PC-3 (cell line): ENCODE measurements around the gene NGF. TPM values are rescaled to one million over a fixed set of nuclear protein-coding genes. Genes with fewer than 3 reads are reported as not detected.

Source experiments
- ATAC-seq: fragments of 200-7000 bp; cut with Tn5 transposase; 2 replicates; pipeline ENCODE4 v1.9.1; 2020; ENCODE audit warnings: mild to moderate bottlenecking, moderate library complexity
- BruUV-seq: library from RNA; stranded (reverse); fragments of 400-500 nt; replicated peaks from 2 replicates; lab custom pipeline; 2021; lab: Mats Ljungman, UMichigan
- CTCF ChIA-PET: fragments of 300-600 bp; sonication (Branson Sonifier 250); formaldehyde crosslinking; loops from one replicate; lab custom pipeline; 2022; ENCODE audit warnings: antibody characterized with exemption; lab: Charles Lee
- POLR2A ChIA-PET: fragments of 300-600 bp; sonication (Branson Sonifier 250); formaldehyde crosslinking; loops from one replicate; lab custom pipeline; 2022; ENCODE audit warnings: antibody characterized with exemption; ENCODE audit not compliant: unreplicated experiment; lab: Charles Lee
- DNase-seq: peaks from one replicate; pipeline ENCODE4 v3.0.0-alpha.2; 2015
- H2AFZ ChIP-seq: fragments of 300-600 bp; sonication (generic); 2 replicates; pipeline ENCODE4 v1.6.0; 2016; ENCODE audit warnings: antibody characterized with exemption, low read length
- H3F3A ChIP-seq: fragments of 300-600 bp; sonication (generic); one replicate; pipeline ENCODE4 v1.6.0; 2017; ENCODE audit warnings: antibody characterized with exemption, low read length, control low read depth, mild to moderate bottlenecking; ENCODE audit not compliant: unreplicated experiment
- H3K27ac ChIP-seq: fragments of 300-600 bp; sonication (generic); 2 replicates; pipeline ENCODE4 v1.5.1; 2016; ENCODE audit warnings: mild to moderate bottlenecking, low read length
- H3K27me3 ChIP-seq: fragments of 300-600 bp; sonication (generic); 2 replicates; pipeline ENCODE4 v1.6.1; 2016; ENCODE audit warnings: low read length, mixed read lengths
- H3K36me3 ChIP-seq: fragments of 300-600 bp; sonication (generic); 2 replicates; pipeline ENCODE4 v1.6.1; 2016; ENCODE audit warnings: low read depth, mixed run types, low read length, mixed read lengths
- H3K4me1 ChIP-seq: fragments of 300-600 bp; sonication (generic); 2 replicates; pipeline ENCODE4 v1.5.1; 2016; ENCODE audit warnings: low read length; ENCODE audit not compliant: insufficient read depth
- H3K4me2 ChIP-seq: fragments of 300-600 bp; sonication (generic); 2 replicates; pipeline ENCODE4 v1.6.0; 2016; ENCODE audit warnings: low read length
- H3K4me3 ChIP-seq: fragments of 300-600 bp; sonication (generic); 2 replicates; pipeline ENCODE4 v1.5.1; 2016; ENCODE audit warnings: mild to moderate bottlenecking, low read length, mixed read lengths
- H3K79me2 ChIP-seq: fragments of 300-600 bp; sonication (generic); 2 replicates; pipeline ENCODE4 v1.6.1; 2017; ENCODE audit warnings: low read length, mixed read lengths
- H3K9ac ChIP-seq: fragments of 300-600 bp; sonication (generic); 2 replicates; pipeline ENCODE4 v1.6.0; 2016; ENCODE audit warnings: mild to moderate bottlenecking, low read length
- H3K9me2 ChIP-seq: fragments of 300-600 bp; sonication (generic); replicated peaks from 2 replicates; pipeline ENCODE4 v1.6.1; 2016; ENCODE audit warnings: mixed run types, low read length, mixed read lengths
- H3K9me3 ChIP-seq: fragments of 300-600 bp; sonication (generic); 2 replicates; pipeline ENCODE4 v1.6.1; 2016; ENCODE audit warnings: low read length, mixed read lengths
- H4K20me1 ChIP-seq: fragments of 300-600 bp; sonication (generic); 2 replicates; pipeline ENCODE4 v1.6.1; 2016; ENCODE audit warnings: low read length, mixed read lengths
- EZH2 ChIP-seq: fragments of 300-600 bp; sonication (generic); IDR thresholded peaks from one replicate; pipeline ENCODE4 v1.6.1; 2017; ENCODE audit warnings: antibody characterized with exemption, mild to moderate bottlenecking, low read length; ENCODE audit not compliant: unreplicated experiment
- EZH2phosphoT487 ChIP-seq: fragments of 300-600 bp; sonication (generic); IDR thresholded peaks from 2 replicates; pipeline ENCODE4 v1.6.1; 2018; ENCODE audit warnings: mild to moderate bottlenecking, antibody characterized with exemption, low read length, borderline replicate concordance
- intact Hi-C: fragments of 100-400 bp; cut with micrococcal nuclease; formaldehyde crosslinking; loops from 2 replicates; pipeline ENCODE4 v1.9.0; 2023
- total RNA-seq: library from RNA; depleted of rRNA; stranded (reverse); fragments of >200 nt; gene quantifications from 2 replicates; pipeline ENCODE4 v1.2.3, GENCODE V29; 2014
- TF ChIP-seq, protein P1 (sequence below): fragments of 300-600 bp; sonication (generic); conservative IDR thresholded peaks from 2 replicates; pipeline ENCODE4 v1.5.1; 2017; ENCODE audit warnings: antibody characterized with exemption, low read depth, mild to moderate bottlenecking, low read length

NGF gene
- total RNA-seq, 1 experiment from 2014 or later, result 2.4 TPM

DNA sequence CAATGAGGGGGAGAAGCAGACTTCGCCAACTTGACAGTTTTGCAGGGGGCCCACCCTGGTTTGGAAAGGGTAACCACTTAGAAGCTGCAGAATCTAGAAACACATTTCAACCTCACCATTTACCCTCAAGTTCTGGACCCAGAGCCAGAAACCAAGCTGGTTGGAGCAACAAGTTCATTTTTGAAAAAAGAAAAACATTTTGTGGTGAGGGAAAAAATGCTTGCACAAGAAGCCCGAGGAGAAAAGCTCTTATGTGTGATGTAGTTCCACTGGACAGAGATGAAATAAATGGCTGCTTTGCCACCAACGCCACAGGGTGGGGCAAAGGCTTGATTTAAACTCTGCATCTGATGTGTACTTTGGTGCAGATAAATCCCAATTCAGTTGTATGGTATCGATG, 10.6 kb upstream of the NGF start:
- CTCF ChIA-PET, result no interaction called here
- Histone ChIP-seq H3K4me2 (no peak overlapping the region), H3K4me1 (no peaks in the 10 kb centered on the region), H3K9ac (no peak overlapping the region), H3F3A (no peaks in the 10 kb centered on the region), H3K79me2 (no peaks in the 10 kb centered on the region), H3K4me3 (no peak overlapping the region), H3K36me3 (no peaks in the 10 kb centered on the region), H3K9me2 (no peaks in the 10 kb centered on the region), H2AFZ (no peak overlapping the region), H4K20me1 (no peaks in the 10 kb centered on the region), H3K27me3 (no peaks in the 10 kb centered on the region), H3K27ac (no peak overlapping the region), H3K9me3 (no peaks in the 10 kb centered on the region)
- intact Hi-C loops, result no loop called here
- BruUV-seq, result no TSS peak
- no peak for ATAC-seq
- no peak for DNase-seq
- POLR2A ChIA-PET, result no interaction called here
- TF ChIP-seq EZH2 (no peak), EZH2phosphoT487 (no peak)
- TF ChIP-seq, protein P1, sequence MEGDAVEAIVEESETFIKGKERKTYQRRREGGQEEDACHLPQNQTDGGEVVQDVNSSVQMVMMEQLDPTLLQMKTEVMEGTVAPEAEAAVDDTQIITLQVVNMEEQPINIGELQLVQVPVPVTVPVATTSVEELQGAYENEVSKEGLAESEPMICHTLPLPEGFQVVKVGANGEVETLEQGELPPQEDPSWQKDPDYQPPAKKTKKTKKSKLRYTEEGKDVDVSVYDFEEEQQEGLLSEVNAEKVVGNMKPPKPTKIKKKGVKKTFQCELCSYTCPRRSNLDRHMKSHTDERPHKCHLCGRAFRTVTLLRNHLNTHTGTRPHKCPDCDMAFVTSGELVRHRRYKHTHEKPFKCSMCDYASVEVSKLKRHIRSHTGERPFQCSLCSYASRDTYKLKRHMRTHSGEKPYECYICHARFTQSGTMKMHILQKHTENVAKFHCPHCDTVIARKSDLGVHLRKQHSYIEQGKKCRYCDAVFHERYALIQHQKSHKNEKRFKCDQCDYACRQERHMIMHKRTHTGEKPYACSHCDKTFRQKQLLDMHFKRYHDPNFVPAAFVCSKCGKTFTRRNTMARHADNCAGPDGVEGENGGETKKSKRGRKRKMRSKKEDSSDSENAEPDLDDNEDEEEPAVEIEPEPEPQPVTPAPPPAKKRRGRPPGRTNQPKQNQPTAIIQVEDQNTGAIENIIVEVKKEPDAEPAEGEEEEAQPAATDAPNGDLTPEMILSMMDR, result no peak

DNA sequence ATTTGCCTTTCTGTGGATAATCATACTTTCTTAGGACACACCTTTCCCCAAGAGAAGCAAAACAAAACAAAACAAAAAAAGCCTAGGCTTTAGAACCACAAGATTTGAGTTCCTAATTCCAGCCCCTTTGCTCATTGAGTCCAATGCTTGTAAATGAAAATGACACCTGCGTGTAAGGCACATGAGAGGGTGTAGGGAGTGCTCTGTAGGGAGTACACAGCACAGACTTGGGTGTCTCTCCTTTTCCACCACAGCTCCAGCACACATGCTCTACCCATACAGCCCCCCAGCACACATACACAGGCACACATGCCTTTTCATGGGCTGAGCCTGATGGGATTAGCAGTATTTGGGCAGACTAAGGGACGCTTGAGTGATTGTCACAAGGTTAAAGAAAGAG, 9.2 kb upstream of the NGF start:
- DNase-seq, result no peak
- Histone ChIP-seq H4K20me1 (no peaks in the 10 kb centered on the region), H3K27me3 (no peaks in the 10 kb centered on the region), H3K4me2 (no peak overlapping the region), H3K4me3 (no peak overlapping the region), H3K79me2 (no peaks in the 10 kb centered on the region), H3K27ac (no peak overlapping the region), H3F3A (no peaks in the 10 kb centered on the region), H3K36me3 (no peaks in the 10 kb centered on the region), H3K9me2 (no peaks in the 10 kb centered on the region), H2AFZ (no peak overlapping the region), H3K9ac (no peak overlapping the region), H3K4me1 (no peaks in the 10 kb centered on the region), H3K9me3 (no peaks in the 10 kb centered on the region)
- POLR2A ChIA-PET, result interaction anchor here (0.6 kb wide), 1 partner anchor 144 kb away, joined by 3 read pairs; no protein-coding TSS in a partner anchor
- no TSS peak for BruUV-seq
- ATAC-seq, result no peak
- CTCF ChIA-PET, result no interaction called here
- no peak for TF ChIP-seq EZH2
- TF ChIP-seq EZH2phosphoT487, result no peak
- TF ChIP-seq, protein P1, result no peak
- intact Hi-C loops, result no loop called here

DNA sequence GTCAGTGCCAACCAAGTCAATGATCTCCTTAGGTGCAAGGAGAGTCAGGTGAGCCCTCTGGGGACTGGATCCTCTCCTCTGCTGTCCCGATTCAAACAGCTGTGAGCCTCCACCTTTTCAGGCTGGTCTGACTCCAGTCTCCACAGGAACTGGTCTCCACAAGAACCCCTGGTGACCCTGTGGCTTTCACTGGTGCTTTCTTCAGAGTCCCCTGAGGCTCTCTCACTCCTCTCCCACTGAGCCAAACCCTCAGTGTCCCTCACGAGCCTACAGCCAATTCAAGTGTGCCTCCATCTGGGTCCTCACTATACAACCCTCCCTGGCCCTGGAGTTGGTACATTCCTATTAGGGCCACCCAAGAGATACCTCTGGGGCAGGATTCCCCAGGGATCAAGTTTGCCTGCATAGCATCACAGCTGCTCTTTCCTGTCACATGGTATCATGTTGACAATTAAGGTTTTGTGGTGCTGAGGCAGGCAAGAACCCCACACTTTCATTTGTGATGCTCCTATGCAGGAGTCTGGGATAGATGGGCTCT, 5.2 kb upstream of the NGF start:
- Histone ChIP-seq H3F3A (no peaks in the 10 kb centered on the region), H3K9me3 (no peaks in the 10 kb centered on the region), H3K27ac (no peak overlapping the region), H3K4me1 (no peaks in the 10 kb centered on the region), H3K27me3 (no peaks in the 10 kb centered on the region), H3K4me3 (no peak overlapping the region), H4K20me1 (no peaks in the 10 kb centered on the region), H3K79me2 (no peaks in the 10 kb centered on the region), H3K36me3 (no peaks in the 10 kb centered on the region), H3K9ac (no peak overlapping the region), H3K4me2 (no peak overlapping the region), H3K9me2 (no peaks in the 10 kb centered on the region), H2AFZ (no peak overlapping the region)
- no TSS peak for BruUV-seq
- POLR2A ChIA-PET, result interaction anchor here (0.6 kb wide), 1 partner anchor 794 kb away, joined by 6 read pairs; no protein-coding TSS in a partner anchor
- no peak for DNase-seq
- intact Hi-C loops, result no loop called here
- CTCF ChIA-PET, result no interaction called here
- no peak for ATAC-seq
- TF ChIP-seq, protein P1, result no peak
- TF ChIP-seq EZH2 (no peak), EZH2phosphoT487 (no peak)
